HUES64 (cell line): Measurements from ENCODE around the gene CACNA1B.

Source experiments
- H3K27ac ChIP-seq: 2 replicates; pipeline ENCODE4 v1.7.0; 2013; ENCODE audit warnings: low read depth, low read length, inconsistent platforms
- H3K27me3 ChIP-seq: 2 replicates; pipeline ENCODE4 v1.6.1; 2013; ENCODE audit warnings: mild to moderate bottlenecking, low read length; ENCODE audit not compliant: insufficient read depth
- H3K36me3 ChIP-seq: 2 replicates; pipeline ENCODE4 v1.6.1; 2013; ENCODE audit warnings: mild to moderate bottlenecking, low read length; ENCODE audit not compliant: insufficient read depth
- H3K4me1 ChIP-seq: 2 replicates; pipeline ENCODE4 v1.6.1; 2013; ENCODE audit warnings: mild to moderate bottlenecking, low read length, moderate library complexity; ENCODE audit not compliant: insufficient read depth
- H3K4me3 ChIP-seq: 2 replicates; pipeline ENCODE4 v1.5.1; 2013; ENCODE audit warnings: mild to moderate bottlenecking, low read length, moderate library complexity
- H3K9ac ChIP-seq: 2 replicates; pipeline ENCODE4 v1.6.1; 2013; ENCODE audit warnings: mild to moderate bottlenecking, low read depth, low read length
- H3K9me3 ChIP-seq: 2 replicates; pipeline ENCODE4 v1.6.1; 2013; ENCODE audit warnings: low read depth, low read length; ENCODE audit not compliant: insufficient read depth
- WGBS: fragments of 150-250, 120-280 bp; methylation state at CpG from one replicate; pipeline ENCODE4 v1.1.7; 2013; ENCODE audit warnings: missing lambda C conversion rate; 5-methylcytosine and 5-hydroxymethylcytosine counted together

The CACNA1B gene

GRCh38 chr9:137913771-137914767, 36.5 kb downstream of the CACNA1B start:
- Histone ChIP-seq H3K27me3 (no peaks in the 10 kb centered on the region), H3K4me1 (no peaks in the 10 kb centered on the region), H3K9me3 (no peaks in the 10 kb centered on the region), H3K4me3 (no peak overlapping the region), H3K9ac (no peak overlapping the region), H3K27ac (no peak overlapping the region), H3K36me3 (peaks cover 16% of the 10 kb centered on the region)
- WGBS: 55% methylated on average over 5 of the region's 5 CpGs

- WGBS: 83% methylated on average over 11 of the region's 11 CpGs
- Histone ChIP-seq H3K27ac (no peak overlapping the region), H3K9ac (no peak overlapping the region), H3K9me3 (no peaks in the 10 kb centered on the region), H3K36me3 (peaks cover 16% of the 10 kb centered on the region), H3K4me3 (no peak overlapping the region), H3K27me3 (no peaks in the 10 kb centered on the region), H3K4me1 (no peaks in the 10 kb centered on the region)
Measured at GRCh38 chr9:137916540-137916939, 39.0 kb downstream of the CACNA1B start.

- peaks cover 17% of the 10 kb centered on the region for H3K36me3 ChIP-seq
- no peak overlapping the region for H3K9ac ChIP-seq
- H3K27ac ChIP-seq: no peak overlapping the region
- H3K4me3 ChIP-seq: no peak overlapping the region
- H3K9me3 ChIP-seq: no peaks in the 10 kb centered on the region
- 90% methylated on average over 8 of the region's 8 CpGs for WGBS
- no peaks in the 10 kb centered on the region for H3K27me3 ChIP-seq
- H3K4me1 ChIP-seq: no peaks in the 10 kb centered on the region
Measured at GRCh38 chr9:137917116-137917515, 39.5 kb downstream of the CACNA1B start.

GRCh38 chr9:137917795-137918194, 40.2 kb downstream of the CACNA1B start:
- H3K4me1 ChIP-seq: no peaks in the 10 kb centered on the region
- no peak overlapping the region for H3K4me3 ChIP-seq
- peaks cover 22% of the 10 kb centered on the region for H3K36me3 ChIP-seq
- no peak overlapping the region for H3K27ac ChIP-seq
- no peak overlapping the region for H3K9ac ChIP-seq
- WGBS: 88% methylated on average over 13 of the region's 13 CpGs
- H3K9me3 ChIP-seq: no peaks in the 10 kb centered on the region; the same call in 1 of the 2 replicates
- no peaks in the 10 kb centered on the region for H3K27me3 ChIP-seq

GRCh38 chr9:137918331-137919094, 40.9 kb downstream of the CACNA1B start:
- Histone ChIP-seq H3K9me3 (no peaks in the 10 kb centered on the region; the same call in 1 of the 2 replicates), H3K27me3 (no peaks in the 10 kb centered on the region), H3K27ac (no peak overlapping the region), H3K4me3 (no peak overlapping the region), H3K9ac (no peak overlapping the region), H3K36me3 (peaks cover 22% of the 10 kb centered on the region), H3K4me1 (no peaks in the 10 kb centered on the region)
- WGBS: 83% methylated on average over 9 of the region's 9 CpGs

- no peak overlapping the region for H3K4me3 ChIP-seq
- no peaks in the 10 kb centered on the region for H3K4me1 ChIP-seq
- H3K9me3 ChIP-seq: no peaks in the 10 kb centered on the region; the same call in 1 of the 2 replicates
- WGBS: 94% methylated on average over 9 of the region's 9 CpGs
- no peak overlapping the region for H3K9ac ChIP-seq
- H3K27me3 ChIP-seq: no peaks in the 10 kb centered on the region
- peaks cover 22% of the 10 kb centered on the region for H3K36me3 ChIP-seq
- no peak overlapping the region for H3K27ac ChIP-seq
Measured at GRCh38 chr9:137919095-137919465, 41.5 kb downstream of the CACNA1B start.

GRCh38 chr9:137919649-137920141, 42.1 kb downstream of the CACNA1B start:
- 86% methylated on average over 15 of the region's 15 CpGs for WGBS
- Histone ChIP-seq H3K9me3 (no peaks in the 10 kb centered on the region; the same call in 1 of the 2 replicates), H3K4me3 (no peak overlapping the region), H3K4me1 (no peaks in the 10 kb centered on the region), H3K36me3 (peaks cover 17% of the 10 kb centered on the region), H3K27me3 (no peaks in the 10 kb centered on the region), H3K27ac (no peak overlapping the region), H3K9ac (no peak overlapping the region)

- Histone ChIP-seq H3K9me3 (no peaks in the 10 kb centered on the region; the same call in 1 of the 2 replicates), H3K36me3 (peaks cover 15% of the 10 kb centered on the region; the same call in 1 of the 2 replicates), H3K9ac (no peak overlapping the region), H3K4me3 (no peak overlapping the region), H3K27me3 (no peaks in the 10 kb centered on the region), H3K27ac (no peak overlapping the region), H3K4me1 (no peaks in the 10 kb centered on the region)
- 74% methylated on average over 4 of the region's 4 CpGs for WGBS
Measured at GRCh38 chr9:137920753-137921152, 43.2 kb downstream of the CACNA1B start.

GRCh38 chr9:137924169-137924568, 46.6 kb downstream of the CACNA1B start:
- Histone ChIP-seq H3K27ac (no peak overlapping the region), H3K4me3 (no peak overlapping the region), H3K36me3 (peaks cover 6% of the 10 kb centered on the region; the same call in 1 of the 2 replicates), H3K9ac (no peak overlapping the region), H3K27me3 (no peaks in the 10 kb centered on the region), H3K4me1 (no peaks in the 10 kb centered on the region), H3K9me3 (peaks cover 16% of the 10 kb centered on the region; the same call in 1 of the 2 replicates)
- 29% methylated on average over 2 of the region's 2 CpGs for WGBS

- H3K4me3 ChIP-seq: no peak overlapping the region
- H3K36me3 ChIP-seq: peaks cover 6% of the 10 kb centered on the region; the same call in 1 of the 2 replicates
- H3K4me1 ChIP-seq: no peaks in the 10 kb centered on the region
- no peak overlapping the region for H3K9ac ChIP-seq
- H3K27me3 ChIP-seq: no peaks in the 10 kb centered on the region
- no peak overlapping the region for H3K27ac ChIP-seq
- H3K9me3 ChIP-seq: peaks cover 16% of the 10 kb centered on the region; the same call in 1 of the 2 replicates
- 82% methylated on average over 9 of the region's 9 CpGs for WGBS
Measured at GRCh38 chr9:137924761-137925369, 47.3 kb downstream of the CACNA1B start.
